Stimulated activated CD8-positive, alpha-beta memory T cell treated with anti-CD3 and anti-CD28 coated beads, Interleukin-7, amount 100 ng/mL, for 48 hours (primary cell): ENCODE results near the gene FAM241B.

Experiments
- DNase-seq, 2 donors: peaks; one replicate each; pipeline ENCODE4 v3.0.0-alpha.2; 2020; ENCODE audit warnings: low read depth in 1 of 2; ENCODE audit errors: extremely low read depth in 1 of 2

FAM241B gene

GRCh38 chr10:69662901-69663300 lies 32.9 kb downstream of the FAM241B start:
- no peak for DNase-seq

GRCh38 chr10:69663369-69663947 lies 33.4 kb downstream of the FAM241B start:
- DNase-seq, result no peak

- DNase-seq, result no peak
Measured at GRCh38 chr10:69665474-69666320, 35.6 kb downstream of the FAM241B start.

- DNase-seq, result no peak
Measured at GRCh38 chr10:69666756-69667155, 36.7 kb downstream of the FAM241B start.

- no peak for DNase-seq
Measured at GRCh38 chr10:69668721-69669120, 38.7 kb downstream of the FAM241B start.

GRCh38 chr10:69669409-69669808 lies 39.4 kb downstream of the FAM241B start:
- no peak for DNase-seq

GRCh38 chr10:69673521-69673920 lies 43.5 kb downstream of the FAM241B start:
- no peak for DNase-seq

- DNase-seq, result no peak
Measured at GRCh38 chr10:69674786-69675185, 44.7 kb downstream of the FAM241B start.

- DNase-seq, result no peak
Measured at GRCh38 chr10:69676301-69676700, 46.3 kb downstream of the FAM241B start.

- DNase-seq, result no peak
Measured at GRCh38 chr10:69677985-69678654, 48.1 kb downstream of the FAM241B start.

- no peak for DNase-seq
Measured at GRCh38 chr10:69679736-69680135, 49.7 kb downstream of the FAM241B start.

GRCh38 chr10:69680610-69681009 lies 50.6 kb downstream of the FAM241B start:
- DNase-seq, result no peak

GRCh38 chr10:69681436-69681835 lies 51.4 kb downstream of the FAM241B start:
- DNase-seq, result no peak

- no peak for DNase-seq
Measured at GRCh38 chr10:69682955-69683474, 53.0 kb downstream of the FAM241B start.
